ENCODE measurements around the gene KRTAP9-4.

GRCh38 chr17:41231731-41232130 lies 17.8 kb upstream of the KRTAP9-4 start:
- TF ChIP-seq POLR2A (IDR thresholded peaks at IDR 0.05; ENCODE audit: borderline replicate concordance, extremely low read depth, insufficient read depth, insufficient read length): no peak
- TF ChIP-seq, protein P1, sequence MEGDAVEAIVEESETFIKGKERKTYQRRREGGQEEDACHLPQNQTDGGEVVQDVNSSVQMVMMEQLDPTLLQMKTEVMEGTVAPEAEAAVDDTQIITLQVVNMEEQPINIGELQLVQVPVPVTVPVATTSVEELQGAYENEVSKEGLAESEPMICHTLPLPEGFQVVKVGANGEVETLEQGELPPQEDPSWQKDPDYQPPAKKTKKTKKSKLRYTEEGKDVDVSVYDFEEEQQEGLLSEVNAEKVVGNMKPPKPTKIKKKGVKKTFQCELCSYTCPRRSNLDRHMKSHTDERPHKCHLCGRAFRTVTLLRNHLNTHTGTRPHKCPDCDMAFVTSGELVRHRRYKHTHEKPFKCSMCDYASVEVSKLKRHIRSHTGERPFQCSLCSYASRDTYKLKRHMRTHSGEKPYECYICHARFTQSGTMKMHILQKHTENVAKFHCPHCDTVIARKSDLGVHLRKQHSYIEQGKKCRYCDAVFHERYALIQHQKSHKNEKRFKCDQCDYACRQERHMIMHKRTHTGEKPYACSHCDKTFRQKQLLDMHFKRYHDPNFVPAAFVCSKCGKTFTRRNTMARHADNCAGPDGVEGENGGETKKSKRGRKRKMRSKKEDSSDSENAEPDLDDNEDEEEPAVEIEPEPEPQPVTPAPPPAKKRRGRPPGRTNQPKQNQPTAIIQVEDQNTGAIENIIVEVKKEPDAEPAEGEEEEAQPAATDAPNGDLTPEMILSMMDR (IDR thresholded peaks at IDR 0.05 in 2 of 3, conservative IDR thresholded peaks at IDR 0.05 in 1 of 3; ENCODE audit: borderline replicate concordance in 1 of 3, insufficient read depth in 1 of 3, low read depth in 2 of 3, low read length in 2 of 3): no peak
- TF ChIP-seq RAD21 (IDR thresholded peaks at IDR 0.05; ENCODE audit: low read depth): no peak
- TF ChIP-seq EGR1 (IDR thresholded peaks at IDR 0.05; ENCODE audit: low read depth): no peak
- TF ChIP-seq SRF (IDR thresholded peaks at IDR 0.05; ENCODE audit: low read depth): no peak
- TF ChIP-seq CEBPB (IDR thresholded peaks at IDR 0.05; ENCODE audit: low read depth): no peak
- no peak for TF ChIP-seq CBX3 (IDR thresholded peaks at IDR 0.05; ENCODE audit: low read depth)
- TF ChIP-seq MAX (IDR thresholded peaks at IDR 0.05): no peak
- no peak for TF ChIP-seq EZH2phosphoT487 (IDR thresholded peaks at IDR 0.05; ENCODE audit: borderline replicate concordance)
- no peak for TF ChIP-seq SIN3A (IDR thresholded peaks at IDR 0.05; ENCODE audit: low read depth)
- TF ChIP-seq, protein P2, sequence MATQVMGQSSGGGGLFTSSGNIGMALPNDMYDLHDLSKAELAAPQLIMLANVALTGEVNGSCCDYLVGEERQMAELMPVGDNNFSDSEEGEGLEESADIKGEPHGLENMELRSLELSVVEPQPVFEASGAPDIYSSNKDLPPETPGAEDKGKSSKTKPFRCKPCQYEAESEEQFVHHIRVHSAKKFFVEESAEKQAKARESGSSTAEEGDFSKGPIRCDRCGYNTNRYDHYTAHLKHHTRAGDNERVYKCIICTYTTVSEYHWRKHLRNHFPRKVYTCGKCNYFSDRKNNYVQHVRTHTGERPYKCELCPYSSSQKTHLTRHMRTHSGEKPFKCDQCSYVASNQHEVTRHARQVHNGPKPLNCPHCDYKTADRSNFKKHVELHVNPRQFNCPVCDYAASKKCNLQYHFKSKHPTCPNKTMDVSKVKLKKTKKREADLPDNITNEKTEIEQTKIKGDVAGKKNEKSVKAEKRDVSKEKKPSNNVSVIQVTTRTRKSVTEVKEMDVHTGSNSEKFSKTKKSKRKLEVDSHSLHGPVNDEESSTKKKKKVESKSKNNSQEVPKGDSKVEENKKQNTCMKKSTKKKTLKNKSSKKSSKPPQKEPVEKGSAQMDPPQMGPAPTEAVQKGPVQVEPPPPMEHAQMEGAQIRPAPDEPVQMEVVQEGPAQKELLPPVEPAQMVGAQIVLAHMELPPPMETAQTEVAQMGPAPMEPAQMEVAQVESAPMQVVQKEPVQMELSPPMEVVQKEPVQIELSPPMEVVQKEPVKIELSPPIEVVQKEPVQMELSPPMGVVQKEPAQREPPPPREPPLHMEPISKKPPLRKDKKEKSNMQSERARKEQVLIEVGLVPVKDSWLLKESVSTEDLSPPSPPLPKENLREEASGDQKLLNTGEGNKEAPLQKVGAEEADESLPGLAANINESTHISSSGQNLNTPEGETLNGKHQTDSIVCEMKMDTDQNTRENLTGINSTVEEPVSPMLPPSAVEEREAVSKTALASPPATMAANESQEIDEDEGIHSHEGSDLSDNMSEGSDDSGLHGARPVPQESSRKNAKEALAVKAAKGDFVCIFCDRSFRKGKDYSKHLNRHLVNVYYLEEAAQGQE (IDR thresholded peaks at IDR 0.05; ENCODE audit: low read depth): no peak
- no peak for TF ChIP-seq SP1 (IDR thresholded peaks at IDR 0.05; ENCODE audit: low read depth)

All from HCT116 (cell line).